Spleen (tissue), 11 donors: ENCODE results near the gene ACACA. TPM values are rescaled to one million over a fixed set of nuclear protein-coding genes. Genes with fewer than 3 reads are reported as not detected.

Experiments
- DNase-seq: peaks from one replicate; pipeline ENCODE4 v3.0.0-alpha.2; 2020
- H3K27ac ChIP-seq, 8 donors: fragments of 200-600 bp; sonication (generic) in 7 of 8; 1 replicate in 4 of 8; 2 replicates in 4 of 8; pipeline versions ENCODE4 v1.5.0 to v1.8.0; 2016 to 2021; ENCODE audit warnings: inconsistent platforms in 4 of 8, mild to moderate bottlenecking in 4 of 8, moderate library complexity in 1 of 8
- H3K27me3 ChIP-seq, 7 donors: fragments of 200-600 bp; sonication (generic) in 6 of 7; replicated peaks in 1 of 7; 1 replicate in 4 of 7; 2 replicates in 3 of 7; pipeline versions ENCODE4 v1.5.0 to v1.8.0; 2016 to 2021; ENCODE audit warnings: inconsistent platforms in 3 of 7, mild to moderate bottlenecking in 1 of 7
- H3K36me3 ChIP-seq, 6 donors: fragments of 200-600 bp; sonication (generic) in 5 of 6; 1 replicate in 4 of 6; 2 replicates in 2 of 6; pipeline versions ENCODE4 v1.5.0 to v1.8.0; 2016 to 2021; ENCODE audit warnings: inconsistent platforms in 2 of 6
- H3K4me1 ChIP-seq, 6 donors: fragments of 200-600 bp; sonication (generic) in 5 of 6; 1 replicate in 3 of 6; 2 replicates in 3 of 6; pipeline versions ENCODE4 v1.5.0 to v1.8.0; 2016 to 2021; ENCODE audit warnings: inconsistent platforms in 3 of 6
- H3K4me3 ChIP-seq, 8 donors: fragments of 200-600 bp; sonication (generic) in 7 of 8; 1 replicate in 4 of 8; 2 replicates in 4 of 8; pipeline versions ENCODE4 v1.5.0 to v1.8.0; 2016 to 2021; ENCODE audit warnings: inconsistent platforms in 4 of 8, mild to moderate bottlenecking in 4 of 8, moderate library complexity in 2 of 8
- H3K9me3 ChIP-seq, 8 donors: fragments of 200-600 bp; sonication (generic) in 7 of 8; 1 replicate in 4 of 8; 2 replicates in 4 of 8; pipeline versions ENCODE4 v1.5.0 to v1.8.0; 2016 to 2021; ENCODE audit warnings: inconsistent platforms in 4 of 8
- POLR2A ChIP-seq, 3 donors: fragments of 450-650 bp; IDR thresholded peaks; one replicate each; pipeline ENCODE4 v1.5.1; 2017; ENCODE audit warnings: antibody characterized with exemption in 3 of 3, mild to moderate bottlenecking in 1 of 3
- POLR2AphosphoS5 ChIP-seq, 3 donors: sonication (generic); formaldehyde crosslinking; IDR thresholded peaks; one replicate each; pipeline ENCODE4 v1.5.1; 2017; ENCODE audit warnings: antibody characterized with exemption in 3 of 3
- WGBS, 5 donors: extraction: QIAGEN DNeasy Blood & Tissue Kit in 3 of 5; methylation state at CpG; one replicate each; pipeline versions ENCODE4 v1.1.5 to v1.1.7; 2013 to 2018; 5-methylcytosine and 5-hydroxymethylcytosine counted together
- intact Hi-C: fragments of 100-400 bp; cut with DNase I; formaldehyde crosslinking; loops from one replicate; pipeline ENCODE4 v1.15.0; 2023; ENCODE audit warnings: low total_unique reads
- polyA plus RNA-seq, 3 donors: library from polyadenylated mRNA; stranded (reverse); fragments of 200-250 nt; gene quantifications; one replicate each; pipeline ENCODE4 v1.2.1, GENCODE V29; 2013
- total RNA-seq, 7 donors: library from RNA; depleted of rRNA in 3 of 7; stranded (reverse); fragments of >200 nt in 3 of 7; fragmentation: NEBNext Ultra II Directional in 4 of 7; extraction: Animal tissue kit (Norgen Biotek cat#: 25700) in 4 of 7; gene quantifications; one replicate each; pipeline versions ENCODE4 v1.1.0 to v1.2.1, GENCODE V29; 2016 to 2021
- TF ChIP-seq, protein P1 (sequence below), 11 experiments: fragments of 200-600 bp in 7 of 11; fragments of 450-650 bp in 4 of 11; sonication (generic) in 4 of 11; IDR thresholded peaks in 8 of 11; conservative IDR thresholded peaks in 3 of 11; 1 replicate in 7 of 11; 2 replicates in 4 of 11; pipeline versions ENCODE4 v1.4.0 to v1.8.0; 2016 to 2021; ENCODE audit warnings: antibody characterized with exemption in 11 of 11, inconsistent platforms in 4 of 11, mild to moderate bottlenecking in 1 of 11
- donor health status: healthy with polysubstance abuse.
- donor health status: DM: no; HTN: no; CAD: no; lungs with moderate emphysema.
- donor health status: DM: no; HTN: no; CAD: no.
- donor health status: Bipolar disorder and iron deficiency.
- donor health status: healthy.
- donor health status: DM: no; HTN: no; CAD: no.
- donor health status: DM: yes; HTN: yes; CAD: no.

Gene ACACA
- total and polyA plus RNA-seq, 10 donors = 3.2 to 50.8 (median 29.2) TPM

DNA sequence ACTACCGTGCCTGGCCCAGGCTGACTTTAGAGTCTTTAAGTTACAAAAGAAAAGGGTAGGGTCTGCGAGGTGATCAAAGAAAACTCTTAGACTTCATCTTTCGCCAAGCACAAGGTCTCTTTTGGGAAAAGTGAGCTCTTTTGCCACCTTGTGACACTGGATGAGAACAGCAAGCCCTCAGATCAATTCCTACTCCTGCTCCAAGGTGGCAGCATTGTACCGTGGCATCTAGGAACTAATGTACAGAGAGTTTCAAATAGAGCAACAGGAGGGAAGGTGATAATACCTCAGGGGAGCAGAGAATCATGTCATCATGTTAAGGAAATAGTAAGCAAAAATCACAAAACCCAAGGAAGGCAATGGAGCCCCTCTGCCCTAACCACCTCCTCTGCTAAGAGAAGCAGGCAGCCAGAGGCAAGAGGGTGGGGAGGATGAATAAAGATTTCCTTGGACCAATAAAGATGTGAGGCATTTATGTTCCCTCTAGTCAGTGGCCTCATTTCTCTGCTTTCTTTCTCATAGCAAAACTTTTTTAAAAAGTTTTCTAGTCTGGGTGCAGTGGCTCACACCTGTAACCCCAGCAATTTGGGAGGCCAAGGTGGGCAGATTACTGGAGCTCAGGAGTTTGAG is 33.0 kb downstream of the ACACA start:
- H3K27me3 ChIP-seq = no peaks in the 10 kb centered on the region
- H3K27ac ChIP-seq = no peak overlapping the region
- DNase-seq = no peak
- H3K9me3 ChIP-seq = no peaks in the 10 kb centered on the region
- H3K36me3 ChIP-seq = no peaks in the 10 kb centered on the region
- intact Hi-C loops = no loop called here
- WGBS, 5 donors = 5 to 12% (median 10%) methylated on average over 4 of the region's 4 CpGs
- TF ChIP-seq, protein P1, sequence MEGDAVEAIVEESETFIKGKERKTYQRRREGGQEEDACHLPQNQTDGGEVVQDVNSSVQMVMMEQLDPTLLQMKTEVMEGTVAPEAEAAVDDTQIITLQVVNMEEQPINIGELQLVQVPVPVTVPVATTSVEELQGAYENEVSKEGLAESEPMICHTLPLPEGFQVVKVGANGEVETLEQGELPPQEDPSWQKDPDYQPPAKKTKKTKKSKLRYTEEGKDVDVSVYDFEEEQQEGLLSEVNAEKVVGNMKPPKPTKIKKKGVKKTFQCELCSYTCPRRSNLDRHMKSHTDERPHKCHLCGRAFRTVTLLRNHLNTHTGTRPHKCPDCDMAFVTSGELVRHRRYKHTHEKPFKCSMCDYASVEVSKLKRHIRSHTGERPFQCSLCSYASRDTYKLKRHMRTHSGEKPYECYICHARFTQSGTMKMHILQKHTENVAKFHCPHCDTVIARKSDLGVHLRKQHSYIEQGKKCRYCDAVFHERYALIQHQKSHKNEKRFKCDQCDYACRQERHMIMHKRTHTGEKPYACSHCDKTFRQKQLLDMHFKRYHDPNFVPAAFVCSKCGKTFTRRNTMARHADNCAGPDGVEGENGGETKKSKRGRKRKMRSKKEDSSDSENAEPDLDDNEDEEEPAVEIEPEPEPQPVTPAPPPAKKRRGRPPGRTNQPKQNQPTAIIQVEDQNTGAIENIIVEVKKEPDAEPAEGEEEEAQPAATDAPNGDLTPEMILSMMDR (IDR thresholded peaks at IDR 0.05 in 8 of 11, conservative IDR thresholded peaks at IDR 0.05 in 3 of 11) = peak; percentile 78 to 95 (median 84)
- TF ChIP-seq POLR2AphosphoS5 (IDR thresholded peaks at IDR 0.05) (peak in 1 of 3 donors; percentile 16), POLR2A (IDR thresholded peaks at IDR 0.05) (no peak)
- no peak overlapping the region for H3K4me3 ChIP-seq
- H3K4me1 ChIP-seq = peaks cover 0 to 6% (median 2%) of the 10 kb centered on the region in 6 donors

DNA sequence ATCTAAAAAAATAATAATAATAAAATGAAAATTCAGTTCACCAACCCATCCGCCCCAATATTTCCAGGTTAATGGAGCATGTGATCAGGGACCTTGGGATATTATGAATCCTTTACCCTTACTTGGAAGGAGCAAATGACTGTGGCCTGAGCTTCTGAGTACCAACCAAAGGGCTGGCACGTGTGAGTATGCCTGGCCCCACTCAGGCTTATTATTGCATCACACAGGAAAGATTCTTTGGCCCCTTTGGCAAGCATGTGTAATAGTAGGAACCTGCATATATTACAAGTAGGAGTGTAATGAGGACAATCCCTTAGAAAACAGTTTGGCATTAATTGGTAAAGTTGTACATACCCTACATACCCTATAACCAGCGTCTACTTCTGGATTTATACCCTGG is 38.1 kb downstream of the ACACA start:
- Histone ChIP-seq H3K36me3 (no peaks in the 10 kb centered on the region), H3K27me3 (no peaks in the 10 kb centered on the region), H3K4me3 (no peak overlapping the region), H3K9me3 (no peaks in the 10 kb centered on the region), H3K27ac (no peak overlapping the region), H3K4me1 (peaks cover 0 to 4% (median 2%) of the 10 kb centered on the region in 6 donors)
- TF ChIP-seq, protein P1 (IDR thresholded peaks at IDR 0.05 in 8 of 11, conservative IDR thresholded peaks at IDR 0.05 in 3 of 11) = no peak
- no peak for TF ChIP-seq POLR2A (IDR thresholded peaks at IDR 0.05)
- TF ChIP-seq POLR2AphosphoS5 (IDR thresholded peaks at IDR 0.05) = no peak
- intact Hi-C loops = no loop called here
- WGBS, 5 donors = 65 to 94% (median 76%) methylated on average over 3 of the region's 3 CpGs
- DNase-seq = no peak

DNA sequence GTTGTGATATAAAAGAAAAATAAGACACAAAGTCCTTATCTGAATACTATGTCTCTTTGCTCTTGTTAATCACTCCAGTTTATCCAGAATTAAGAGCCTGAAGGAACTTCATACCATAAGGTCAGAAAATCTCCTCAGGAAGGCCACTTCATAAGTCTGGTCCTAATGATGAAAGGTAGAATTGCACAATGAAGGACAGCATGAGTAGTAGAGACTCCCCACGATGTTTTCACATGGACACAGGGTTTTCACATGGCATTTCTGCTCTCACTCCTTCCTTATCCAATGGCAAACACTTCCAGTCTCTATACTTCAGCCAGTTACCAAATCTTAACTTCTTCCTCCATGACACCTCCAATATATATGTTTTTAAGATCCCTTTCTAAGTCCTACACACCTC is 41.0 kb downstream of the ACACA start:
- TF ChIP-seq POLR2A (IDR thresholded peaks at IDR 0.05) (no peak), POLR2AphosphoS5 (IDR thresholded peaks at IDR 0.05) (no peak)
- TF ChIP-seq, protein P1 (IDR thresholded peaks at IDR 0.05 in 8 of 11, conservative IDR thresholded peaks at IDR 0.05 in 3 of 11) = no peak
- Histone ChIP-seq H3K4me1 (peaks cover 0 to 2% (median 0%) of the 10 kb centered on the region in 6 donors), H3K36me3 (no peaks in the 10 kb centered on the region), H3K9me3 (no peaks in the 10 kb centered on the region), H3K4me3 (no peak overlapping the region), H3K27ac (no peak overlapping the region), H3K27me3 (no peaks in the 10 kb centered on the region)
- WGBS, 5 donors = 50 to 86% (median 69%) methylated on average over 1 of the region's 1 CpG
- intact Hi-C loops = no loop called here
- no peak for DNase-seq

DNA sequence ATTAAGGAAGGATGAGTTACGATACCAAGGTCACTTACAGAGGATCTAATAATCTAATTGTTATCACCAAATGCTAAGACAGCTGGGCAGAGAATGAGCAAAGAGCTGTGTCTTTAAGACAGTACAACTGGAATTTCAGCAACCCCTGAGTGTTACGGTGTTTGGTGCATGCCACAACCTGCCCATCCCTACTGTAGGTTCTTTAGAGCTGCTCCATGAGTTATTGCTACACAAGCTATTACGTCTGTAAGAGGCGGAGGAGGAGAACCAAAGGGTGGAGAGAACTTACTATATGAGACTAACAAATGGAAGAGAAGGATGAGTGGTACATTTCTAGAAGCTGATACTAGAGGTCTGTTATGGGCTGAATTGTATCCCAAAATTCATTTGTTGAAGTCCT is 45.1 kb downstream of the ACACA start:
- TF ChIP-seq, protein P1 (IDR thresholded peaks at IDR 0.05 in 8 of 11, conservative IDR thresholded peaks at IDR 0.05 in 3 of 11) = no peak
- no peak for TF ChIP-seq POLR2A (IDR thresholded peaks at IDR 0.05)
- no peak overlapping the region for H3K4me3 ChIP-seq
- 70 to 92% (median 78%) methylated on average over 4 of the region's 4 CpGs for WGBS, 5 donors
- no peak for DNase-seq
- H3K27me3 ChIP-seq = no peaks in the 10 kb centered on the region
- intact Hi-C loops = no loop called here
- no peak overlapping the region for H3K27ac ChIP-seq
- no peaks in the 10 kb centered on the region for H3K9me3 ChIP-seq
- peaks cover 11 to 38% (median 24%) of the 10 kb centered on the region in 6 donors for H3K4me1 ChIP-seq
- H3K36me3 ChIP-seq = no peaks in the 10 kb centered on the region
